NCI-H524 (cell line): Measurements from ENCODE around the gene ODAPH.
"Not testable (repeated sequence)": the region's sequence is repeated elsewhere in the genome, so short reads cannot be mapped to it uniquely, and the experiment has no call there.

Experiments used
- DNase-seq, 2 experiments: peaks; one replicate each; lab custom pipeline; 2025; lab: John Stamatoyannopoulos, UW

The ODAPH gene, protein sequence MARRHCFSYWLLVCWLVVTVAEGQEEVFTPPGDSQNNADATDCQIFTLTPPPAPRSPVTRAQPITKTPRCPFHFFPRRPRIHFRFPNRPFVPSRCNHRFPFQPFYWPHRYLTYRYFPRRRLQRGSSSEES

DNA sequence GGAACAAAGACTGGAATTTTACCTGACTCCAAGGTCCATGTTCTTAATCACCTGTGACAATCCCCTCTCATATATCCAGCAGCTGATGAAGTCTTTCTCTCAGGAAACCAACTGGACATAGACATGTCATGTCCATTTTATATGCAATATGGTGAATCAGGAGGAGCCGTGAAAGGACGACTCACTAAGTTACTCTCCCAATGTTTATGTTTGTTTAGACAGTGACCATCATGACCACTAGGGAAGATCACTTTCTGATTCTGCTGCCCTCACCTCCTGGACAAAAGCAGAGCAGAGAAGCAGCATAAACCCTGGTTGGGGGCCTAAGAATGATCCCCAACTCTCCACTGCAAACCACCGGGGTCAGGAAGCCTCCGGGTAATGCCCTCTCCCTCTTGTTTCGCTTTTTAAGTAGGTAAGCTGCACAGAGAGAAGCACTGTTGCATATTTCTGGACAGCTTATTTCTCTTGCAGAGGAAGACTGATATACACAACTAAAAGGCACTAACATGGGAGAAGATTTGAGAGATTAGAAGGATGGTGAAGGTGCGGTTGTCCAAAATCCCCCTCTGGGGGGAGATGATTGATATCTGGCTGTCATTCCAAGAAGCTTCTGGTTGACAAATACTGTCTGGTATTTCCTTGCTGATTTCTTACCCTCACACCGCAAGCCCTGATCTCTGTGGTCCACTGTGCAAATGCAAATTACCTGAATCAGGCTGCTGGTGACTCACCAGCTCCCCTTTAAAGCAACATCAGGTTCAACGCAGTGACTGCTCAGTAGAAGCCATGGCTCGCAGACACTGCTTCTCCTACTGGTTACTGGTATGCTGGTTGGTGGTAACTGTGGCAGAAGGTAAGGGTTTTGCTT, at the start of gene ODAPH:
Gene ODAPH, plus strand, starts transcription at position 773 of the 871 bp plus-strand sequence. Its CDS starts 17 bp downstream, at position 790.
- DNase-seq, result no peak

DNA sequence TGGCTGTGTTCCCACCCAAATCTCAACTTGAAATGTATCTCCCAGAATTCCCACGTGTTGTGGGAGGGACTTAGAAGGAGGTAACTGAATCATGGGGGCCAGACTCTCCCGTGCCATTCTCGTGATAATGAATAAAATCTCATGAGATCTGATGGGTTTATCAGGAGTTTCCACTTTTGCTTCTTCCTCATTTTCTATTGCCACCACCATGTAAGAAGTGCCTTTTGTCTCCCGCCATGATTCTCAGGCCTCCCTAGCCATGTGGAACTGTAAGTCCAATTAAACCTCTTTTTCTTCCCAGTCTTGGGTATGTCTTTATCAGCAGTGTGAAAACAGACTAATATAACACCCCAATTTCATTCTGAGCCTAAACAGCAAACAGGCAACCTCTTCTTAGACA, 46.3 kb upstream of the ODAPH start:
- not testable (repeated sequence) for DNase-seq

DNA sequence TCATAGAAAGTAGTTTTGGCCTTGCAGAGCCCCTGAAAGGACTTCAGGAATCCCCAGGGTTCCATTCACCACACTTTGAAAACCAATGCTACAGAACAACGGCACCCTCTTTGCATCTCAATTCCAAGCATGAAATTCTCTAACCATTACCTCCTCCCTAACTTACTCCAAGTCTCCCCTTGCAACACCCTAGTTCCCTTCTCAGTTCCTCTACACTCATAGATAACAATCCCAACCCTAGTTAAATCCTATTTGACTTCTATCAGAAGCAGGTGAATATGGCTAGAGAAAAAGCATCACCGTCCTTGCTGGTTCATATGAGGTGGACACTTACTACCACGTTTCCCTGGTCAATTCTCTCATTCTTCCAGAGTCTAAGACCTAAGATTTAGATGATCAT, 44.0 kb upstream of the ODAPH start:
- no peak for DNase-seq

DNA sequence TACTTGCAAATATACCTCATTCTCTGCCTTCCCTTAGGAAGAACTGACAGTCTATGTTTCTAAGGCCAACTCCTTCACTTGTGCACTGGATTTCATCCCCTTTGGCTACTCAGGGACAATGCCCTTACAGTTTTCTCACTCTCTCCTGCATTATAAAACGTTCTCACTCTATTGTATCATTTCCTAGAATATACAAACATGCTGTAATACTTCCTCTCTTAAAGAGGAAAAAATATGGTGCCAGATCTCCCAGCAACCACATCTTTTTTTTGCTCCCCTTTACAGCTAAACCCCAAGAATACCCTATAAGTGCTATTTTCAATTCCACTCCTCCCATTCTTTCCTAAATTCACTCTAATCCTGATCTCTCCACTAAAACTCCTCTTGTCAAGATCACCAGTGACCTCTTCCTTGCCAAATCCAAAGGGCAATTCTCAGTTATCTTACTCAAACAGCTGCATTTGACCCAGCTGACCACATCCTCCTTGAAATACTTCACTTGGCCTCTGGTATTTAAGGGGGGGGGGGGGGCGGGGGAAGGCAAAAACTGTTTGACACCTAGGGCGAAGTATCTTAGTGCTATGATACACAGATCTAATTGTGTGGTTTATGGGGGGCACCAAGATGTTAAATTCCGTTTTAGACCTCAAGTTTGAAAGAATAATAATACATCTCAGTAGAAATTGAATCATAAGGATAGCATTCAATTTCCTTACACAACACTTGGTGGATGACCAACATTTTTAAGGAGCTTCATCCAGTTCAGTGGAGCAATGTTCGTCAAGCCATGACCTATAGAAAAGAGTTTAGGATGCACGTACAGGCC, 43.3 kb upstream of the ODAPH start:
- no peak for DNase-seq

DNA sequence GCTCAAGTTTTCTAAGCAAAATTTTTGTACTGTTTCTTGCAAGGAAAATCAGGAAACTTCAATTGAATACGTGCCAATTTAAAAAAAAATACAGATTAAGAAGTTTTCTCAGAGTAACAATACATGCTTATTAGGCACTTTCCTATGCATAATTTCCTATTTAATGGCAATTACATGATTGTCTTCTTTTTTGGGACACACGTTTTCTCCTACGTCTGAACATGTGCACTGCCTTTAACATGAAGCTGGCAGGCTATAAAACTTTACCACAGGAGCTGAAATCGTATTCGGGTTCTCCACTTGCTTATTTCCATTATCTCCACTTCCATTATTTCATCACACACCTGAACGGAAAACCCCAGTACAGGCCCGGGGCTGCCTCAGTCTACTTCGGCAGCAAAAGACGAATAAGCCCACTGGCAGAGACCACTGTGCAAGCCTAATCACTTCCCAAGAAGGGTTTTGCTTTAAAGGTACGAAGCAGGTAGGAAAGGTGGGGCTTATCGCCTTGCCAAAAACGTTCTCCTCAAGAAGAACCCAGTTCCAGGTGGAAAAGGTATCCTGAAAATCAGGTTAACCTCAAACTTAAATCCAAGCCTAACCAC, 42.2 kb upstream of the ODAPH start:
- DNase-seq, result no peak

DNA sequence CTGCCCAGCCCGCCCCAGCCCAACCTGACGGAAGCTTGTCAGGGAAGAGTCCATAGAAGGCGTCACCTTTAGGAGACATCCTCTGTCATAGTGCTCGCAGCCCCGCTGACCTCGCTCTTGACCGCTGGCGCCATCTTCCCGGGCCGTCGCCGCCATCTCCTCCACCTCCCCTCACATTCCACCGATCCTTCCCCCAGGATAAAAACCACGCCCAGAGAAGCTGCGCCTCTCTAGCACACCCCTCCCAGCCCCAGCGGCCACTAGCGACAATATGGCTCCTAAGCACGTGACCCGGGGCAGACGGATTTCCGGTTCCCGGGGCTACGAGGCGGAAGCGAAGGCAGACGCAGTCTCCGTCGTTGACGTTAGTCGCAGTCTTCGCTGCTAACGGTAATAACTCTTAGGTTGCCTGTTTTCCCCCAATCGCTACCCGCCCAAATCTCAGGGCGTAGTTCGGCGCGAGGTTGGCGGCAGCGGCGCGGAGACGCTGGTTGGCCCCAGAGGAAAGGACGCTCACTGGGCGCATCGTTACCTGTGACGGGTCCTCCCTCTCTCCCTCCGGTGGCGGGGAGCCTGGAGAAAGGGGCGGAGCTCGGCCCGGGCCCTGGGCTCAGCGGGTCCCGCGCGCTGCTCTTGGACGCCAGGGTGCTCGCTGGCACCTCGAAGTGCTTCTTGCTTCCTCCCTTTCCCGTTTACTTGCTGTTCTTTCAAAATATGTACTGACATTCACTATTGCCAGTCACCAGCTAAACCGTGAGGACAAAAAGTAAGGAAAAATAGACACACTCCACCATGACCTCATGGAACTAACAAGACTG, 41.5 kb upstream of the ODAPH start, which contains the start of the genes RCHY1 and THAP6:
Gene RCHY1, minus strand, starts transcription at position 273 of the 818 bp plus-strand sequence. Its CDS starts 117 bp downstream, at position 156.
Gene THAP6, plus strand, starts transcription at position 343 of the 818 bp plus-strand sequence. CDS start 980 bp downstream, outside the sequence.
- peak; percentile 79 to 90 for DNase-seq

DNA sequence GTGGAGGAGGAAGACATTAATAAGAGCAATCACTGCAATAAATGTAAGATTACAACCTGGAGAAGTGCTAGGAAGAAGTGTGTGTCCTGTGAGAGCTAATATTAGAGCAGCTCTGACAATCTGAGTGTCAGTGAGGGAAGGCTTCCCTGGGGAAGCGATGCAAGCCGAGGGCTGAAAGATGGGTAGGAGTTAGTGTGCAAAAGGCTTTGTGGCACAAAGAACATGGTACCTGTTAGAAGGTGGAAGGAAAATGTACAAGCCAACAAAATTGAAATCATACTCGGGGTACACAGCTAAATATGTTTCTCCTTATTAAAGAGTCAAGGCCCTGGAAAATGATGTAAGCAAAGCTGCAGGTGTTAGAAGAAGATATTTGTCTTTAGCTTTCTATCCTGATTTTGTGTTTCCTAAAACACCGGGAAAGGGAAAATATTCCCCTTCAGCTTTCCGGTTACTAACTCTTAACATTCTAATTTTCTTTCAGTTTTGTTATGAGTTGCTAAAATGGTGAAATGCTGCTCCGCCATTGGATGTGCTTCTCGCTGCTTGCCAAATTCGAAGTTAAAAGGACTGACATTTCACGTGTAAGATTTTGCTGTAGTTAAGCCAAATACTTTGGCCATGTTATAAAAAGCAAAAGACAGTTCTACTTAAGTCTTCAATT, 40.8 kb upstream of the ODAPH start:
- DNase-seq, result no peak

DNA sequence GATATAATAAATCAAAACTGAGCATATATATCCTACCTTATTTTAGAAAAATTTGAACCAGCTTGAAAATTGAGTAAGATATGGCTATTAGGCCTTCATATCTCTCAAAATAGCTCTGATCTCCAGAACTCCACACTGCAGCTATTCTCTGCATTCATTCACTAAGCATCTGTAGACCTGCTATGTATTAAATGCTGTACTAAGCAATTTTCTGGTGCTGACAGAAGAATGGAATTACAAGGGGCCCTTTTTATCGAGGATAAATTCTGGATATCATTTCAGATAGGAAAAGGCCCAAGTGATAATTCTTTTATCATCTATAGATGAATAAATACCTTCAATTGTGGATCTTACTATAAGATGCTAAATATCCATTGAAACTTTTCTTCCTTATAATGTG, 39.7 kb upstream of the ODAPH start:
- DNase-seq, result no peak

DNA sequence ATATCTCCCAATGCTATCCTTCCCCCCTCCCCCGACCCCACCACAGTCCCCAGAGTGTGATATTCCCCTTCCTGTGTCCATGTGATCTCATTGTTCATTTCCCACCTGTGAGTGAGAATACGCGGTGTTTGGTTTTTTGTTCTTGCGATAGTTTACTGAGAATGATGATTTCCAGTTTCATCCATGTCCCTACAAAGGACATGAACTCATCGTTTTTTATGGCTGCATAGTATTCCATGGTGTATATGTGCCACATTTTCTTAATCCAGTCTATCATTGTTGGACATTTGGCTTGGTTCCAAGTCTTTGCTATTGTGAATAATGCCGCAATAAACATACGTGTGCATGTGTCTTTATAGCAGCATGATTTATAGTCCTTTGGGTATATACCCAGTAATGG, 36.4 kb upstream of the ODAPH start:
- DNase-seq, result not testable (repeated sequence)

DNA sequence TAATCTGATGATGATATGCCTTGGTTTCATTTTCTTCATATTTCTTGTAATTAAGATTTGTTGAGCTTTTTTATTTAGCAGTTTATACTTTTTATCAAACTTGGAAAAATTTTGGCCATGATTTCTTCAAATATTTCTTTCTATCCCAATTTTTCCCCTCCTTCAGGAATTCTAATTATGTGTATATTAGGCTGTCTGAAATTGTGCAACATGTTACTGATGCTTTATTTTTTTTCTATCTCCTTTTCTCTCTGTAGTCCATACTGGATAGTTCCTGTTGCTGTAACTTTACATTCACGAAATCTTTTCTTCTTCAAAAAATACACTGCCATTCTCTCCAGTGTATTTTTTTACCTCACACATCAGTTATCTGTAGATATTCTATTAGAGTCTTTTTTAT, 30.8 kb upstream of the ODAPH start:
- DNase-seq, result no peak

DNA sequence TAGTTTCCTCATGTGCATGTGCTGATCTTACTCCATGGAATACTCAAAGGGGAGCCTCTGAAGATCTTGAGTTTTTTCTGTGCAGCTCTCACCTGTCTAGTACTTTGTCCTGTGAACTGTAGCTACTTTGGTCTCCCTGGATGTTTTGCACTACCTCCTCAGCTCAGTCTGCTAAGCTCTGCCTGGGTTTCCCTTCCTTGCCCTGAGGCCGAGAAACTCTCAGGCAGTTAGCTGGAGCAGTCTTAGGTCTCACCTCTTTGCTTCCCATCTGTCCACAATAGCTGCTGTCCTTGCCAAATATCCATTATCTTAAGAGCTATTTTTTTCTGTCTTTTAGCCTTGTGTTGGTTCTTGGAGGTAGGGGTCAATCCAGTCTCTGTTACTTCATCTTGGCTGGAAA, 30.0 kb upstream of the ODAPH start:
- no peak for DNase-seq

DNA sequence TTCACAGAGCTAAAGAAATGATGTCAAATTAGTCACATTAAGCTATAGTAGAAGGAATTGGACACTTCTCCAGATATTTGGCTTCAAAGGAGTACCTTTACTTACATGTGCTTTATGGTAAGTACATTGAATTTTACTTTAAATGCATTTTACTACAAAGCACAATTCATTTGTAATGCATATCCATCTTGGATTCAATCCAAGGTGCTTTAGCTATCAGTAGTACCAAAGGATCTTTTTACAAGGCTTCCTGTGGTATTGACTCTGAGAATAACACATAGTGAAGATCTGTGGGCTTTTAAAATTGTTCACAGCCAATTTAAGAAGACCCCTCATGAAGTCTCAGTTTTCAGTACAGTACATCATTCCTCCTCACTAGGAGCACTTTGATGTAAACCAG, 28.4 kb upstream of the ODAPH start:
- DNase-seq, result no peak

DNA sequence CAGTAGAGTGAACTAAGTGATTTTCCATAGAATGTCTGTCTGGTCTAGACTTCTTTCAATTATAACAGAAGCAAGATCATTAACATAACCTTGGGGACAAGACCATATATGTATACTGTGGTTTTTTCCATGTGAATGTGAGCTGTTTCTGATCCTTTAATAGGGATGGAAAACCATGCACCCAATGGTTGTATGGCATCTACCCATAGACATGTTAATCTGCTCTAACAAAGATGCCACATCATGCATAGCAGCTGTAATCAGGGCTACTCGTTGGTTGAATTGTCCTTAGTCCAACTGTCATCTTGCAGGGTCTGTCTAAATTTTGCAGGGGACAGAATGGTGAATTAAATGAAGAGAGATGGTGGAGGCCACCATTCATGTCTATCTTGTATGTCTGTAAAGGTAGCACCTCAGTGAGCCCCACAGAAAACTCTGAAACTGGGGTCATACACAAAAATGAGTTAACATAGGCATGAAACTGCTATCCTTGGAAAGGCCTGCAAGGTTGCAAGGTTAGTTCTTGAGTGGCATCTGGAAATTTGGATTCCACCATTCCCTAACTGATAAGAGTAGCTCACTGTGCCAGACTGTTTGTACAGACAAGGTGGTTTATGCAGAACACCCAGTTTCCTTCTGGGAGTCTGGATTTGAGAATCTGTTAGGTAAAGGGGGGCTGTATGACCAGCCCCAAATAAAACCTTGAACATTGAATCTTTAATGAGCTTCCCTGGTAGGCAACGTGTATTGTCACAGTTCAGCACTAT, 25.1 kb upstream of the ODAPH start:
- no peak for DNase-seq

DNA sequence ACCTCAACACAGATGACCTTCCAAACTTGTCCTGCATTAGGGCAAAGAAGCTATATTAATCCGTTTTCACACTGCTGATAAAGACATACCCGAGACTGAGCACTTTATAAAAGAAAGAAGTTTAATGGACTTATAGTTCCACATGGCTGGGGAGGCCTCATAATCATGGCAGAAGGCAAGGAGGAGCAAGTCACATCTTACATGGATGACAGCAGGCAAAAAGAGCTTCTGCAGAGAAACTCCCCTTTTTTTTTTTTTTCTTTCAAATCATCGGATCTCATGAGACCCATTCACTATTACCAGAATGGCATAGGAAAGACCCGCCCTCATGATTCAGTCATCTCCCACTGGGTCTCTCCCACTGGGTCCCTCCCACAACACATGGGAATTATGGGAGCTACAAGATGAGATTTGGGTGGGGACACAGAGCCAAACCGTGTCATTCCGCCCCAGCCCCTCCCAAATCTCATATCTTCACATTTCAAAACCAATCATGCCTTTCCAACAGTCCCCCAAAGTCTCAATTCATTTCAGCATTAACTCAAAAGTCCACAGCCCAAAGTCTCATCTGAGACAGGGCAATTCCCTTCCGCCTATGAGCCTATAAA, 24.2 kb upstream of the ODAPH start:
- DNase-seq, result not testable (repeated sequence)

DNA sequence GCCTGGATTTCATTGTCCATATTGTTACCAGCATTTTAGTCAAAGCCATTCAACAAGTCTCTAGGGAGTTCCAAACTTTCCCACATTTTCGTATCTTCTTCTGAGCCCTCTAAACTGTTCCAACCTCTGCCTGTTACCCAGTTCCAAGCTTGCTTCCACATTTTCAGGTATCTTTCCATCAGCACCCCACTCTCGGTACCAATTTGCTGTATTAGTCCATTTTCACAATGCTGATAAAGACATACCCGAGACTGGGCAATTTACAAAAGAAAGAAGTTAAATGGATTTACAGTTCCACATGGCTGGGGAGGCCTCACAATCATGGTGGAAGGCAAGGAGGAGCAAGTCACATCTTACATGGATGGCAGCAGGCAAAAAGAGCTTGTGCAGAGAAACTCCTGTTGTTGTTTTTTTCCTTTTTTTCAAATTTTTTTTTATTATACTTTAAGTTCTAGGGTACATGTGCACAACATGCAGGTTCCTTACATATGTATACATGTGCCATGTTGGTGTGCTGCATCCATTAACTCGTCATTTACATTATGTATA, 22.5 kb upstream of the ODAPH start:
- DNase-seq, result not testable (repeated sequence)

DNA sequence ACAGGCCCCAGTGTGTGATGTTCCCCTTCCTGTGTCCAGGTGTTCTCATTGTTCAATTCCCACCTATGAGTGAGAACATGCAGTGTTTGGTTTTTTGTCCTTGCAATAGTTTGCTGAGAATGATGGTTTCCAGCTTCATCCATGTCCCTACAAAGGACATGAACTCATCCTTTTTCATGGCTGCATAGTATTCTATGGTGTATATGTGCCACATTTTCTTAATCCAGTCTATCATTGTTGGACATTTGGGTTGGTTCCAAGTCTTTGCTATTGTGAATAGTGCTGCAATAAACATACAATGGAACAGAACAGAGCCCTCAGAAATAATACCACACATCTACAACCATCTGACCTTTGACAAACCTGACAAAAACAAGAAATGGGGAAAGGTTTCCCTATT, 21.9 kb upstream of the ODAPH start:
- not testable (repeated sequence) for DNase-seq

DNA sequence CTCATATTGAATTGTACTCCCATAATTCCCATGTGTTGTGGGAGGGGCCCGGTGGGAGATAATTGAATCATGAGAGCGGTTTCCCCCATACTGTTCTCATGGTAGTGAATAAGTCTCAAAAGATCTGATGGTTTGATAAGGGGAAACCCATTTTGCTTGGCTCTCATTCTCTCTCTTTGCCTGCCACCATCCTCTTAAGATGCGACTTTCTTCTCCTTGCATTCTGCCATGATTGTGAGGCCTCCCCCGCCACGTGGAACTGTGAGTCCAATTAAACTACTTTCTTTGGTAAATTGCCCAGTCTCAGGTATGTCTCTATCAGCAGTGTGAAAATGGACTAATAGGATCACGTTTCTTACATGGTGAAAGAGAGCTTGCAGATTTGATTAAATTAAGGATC, 18.6 kb upstream of the ODAPH start:
- not testable (repeated sequence) for DNase-seq

DNA sequence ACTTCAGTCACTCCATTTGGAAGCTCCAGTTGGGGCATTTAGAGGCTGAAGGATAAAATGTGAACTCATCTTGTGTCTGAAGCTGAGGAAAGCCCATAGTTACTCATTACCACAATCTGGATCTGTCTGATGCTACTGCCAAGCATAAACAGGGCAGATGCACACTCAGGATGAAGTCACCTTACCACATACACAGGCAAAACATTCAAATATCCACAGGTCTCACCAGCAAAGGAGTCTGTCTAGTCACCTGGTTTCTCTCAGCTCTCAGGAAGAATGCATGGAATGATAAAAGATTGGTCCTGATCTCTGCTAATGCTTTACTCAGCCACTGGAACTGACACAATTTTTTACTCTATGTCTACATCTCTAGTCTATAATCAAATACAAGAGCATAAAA, 13.0 kb upstream of the ODAPH start:
- no peak for DNase-seq

DNA sequence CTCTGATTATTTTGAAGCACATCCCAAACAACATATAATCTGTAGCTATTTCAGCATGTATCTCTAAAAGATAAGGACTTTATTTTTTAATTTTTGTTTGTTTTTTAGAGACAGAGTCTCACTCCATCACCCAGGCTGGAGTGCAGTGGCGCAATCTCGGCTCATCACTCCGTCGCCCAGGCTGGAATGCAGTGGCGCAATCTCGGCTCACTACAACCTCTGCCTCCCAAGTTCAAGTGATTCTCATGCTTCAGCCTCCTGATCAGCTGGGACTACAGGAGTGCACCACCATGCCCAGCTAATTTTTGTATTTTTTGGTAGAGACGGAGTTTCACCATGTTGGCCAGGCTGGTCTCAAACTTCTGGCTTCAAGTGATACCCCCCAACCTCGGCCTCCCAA, 11.6 kb upstream of the ODAPH start:
- not testable (repeated sequence) for DNase-seq
